Measurements from ENCODE around the gene LGALS4.

DNA sequence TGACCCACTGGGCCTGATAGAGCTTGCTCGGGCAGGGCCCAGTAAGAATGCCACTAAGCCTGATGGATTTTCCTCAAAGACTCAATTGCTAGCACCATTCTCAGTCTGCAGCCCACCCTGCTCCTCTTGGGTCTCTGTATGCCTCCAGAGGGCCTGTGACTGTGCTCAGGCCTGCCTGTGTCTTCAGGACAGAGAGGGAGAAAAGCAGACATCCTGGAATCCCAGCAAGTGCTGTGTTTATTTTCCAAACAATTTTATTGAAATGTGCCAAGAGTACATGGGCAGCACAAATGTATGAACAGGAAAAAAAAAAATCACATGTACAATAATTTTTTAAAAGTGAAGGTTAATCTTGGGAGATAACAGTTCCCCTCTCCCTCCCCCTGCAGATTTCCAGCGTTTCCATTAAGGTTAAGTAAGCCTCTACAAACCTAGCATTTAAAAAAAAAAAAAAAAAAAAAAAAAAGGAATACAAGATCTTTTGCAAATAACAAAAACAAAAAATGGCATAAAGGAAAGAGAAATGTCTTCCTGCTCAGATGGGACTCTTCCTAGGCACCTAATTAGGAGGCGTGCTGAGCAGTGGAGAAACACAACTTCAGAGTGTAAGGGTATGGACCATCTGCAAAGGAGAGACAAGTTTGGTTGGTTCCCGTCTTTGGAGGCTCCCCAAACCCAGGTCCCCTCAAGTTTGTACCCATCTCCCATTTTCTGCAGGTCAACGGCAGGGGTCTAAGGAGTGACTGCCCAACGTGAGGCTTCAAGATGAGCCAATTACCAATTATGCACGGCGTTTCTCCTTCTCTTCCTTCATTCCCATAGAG, 23.6 kb upstream of the LGALS4 start:
- TF ChIP-seq CTCF (IDR thresholded peaks at IDR 0.05; ENCODE audit: low read length) (no peak), EZH2 (IDR thresholded peaks at IDR 0.05; ENCODE audit: borderline replicate concordance, low read length) (no peak)
